IMR-90 (cell line): ENCODE measurements around the gene DHX9. TPM values are rescaled to one million over a fixed set of nuclear protein-coding genes. Genes with fewer than 3 reads are reported as not detected.

Source experiments
- ATAC-seq: fragments of 200-7000 bp; cut with Tn5 transposase; 2 replicates; pipeline ENCODE4 v1.9.1; 2020; ENCODE audit warnings: low read depth, mild to moderate bottlenecking, moderate library complexity
- BruUV-seq: library from RNA; stranded (reverse); fragments of 400-500 nt; replicated peaks from 2 replicates; lab custom pipeline; 2021; lab: Mats Ljungman, UMichigan
- CTCF ChIA-PET: fragments of 300-600 bp; formaldehyde crosslinking; extraction: SDS; loops from one replicate; lab custom pipeline; 2021; ENCODE audit warnings: antibody characterized with exemption; lab: Yijun Ruan, JAX
- POLR2A ChIA-PET: fragments of 300-600 bp; sonication (Branson Sonifier 250); formaldehyde crosslinking; loops from one replicate; lab custom pipeline; 2022; ENCODE audit warnings: antibody characterized with exemption; ENCODE audit not compliant: unreplicated experiment; lab: Charles Lee
- DNase-seq: peaks from one replicate; pipeline ENCODE4 v3.0.0; 2013
- H2AFZ ChIP-seq: replicated peaks from 2 replicates; pipeline ENCODE3; 2013; ENCODE audit warnings: low read length, mild to moderate bottlenecking; ENCODE audit not compliant: poor library complexity
- H2AK5ac ChIP-seq: 2 replicates; pipeline ENCODE4 v1.6.1; 2013; ENCODE audit warnings: low read depth, low read length, inconsistent platforms
- H2AK9ac ChIP-seq: replicated peaks from 2 replicates; pipeline ENCODE3; 2013; ENCODE audit warnings: mild to moderate bottlenecking, low read depth, low read length, moderate library complexity; ENCODE audit not compliant: poor library complexity
- H2BK120ac ChIP-seq: 2 replicates; pipeline ENCODE4 v1.6.1; 2013; ENCODE audit warnings: low read depth, low read length, inconsistent platforms
- H2BK15ac ChIP-seq: 3 replicates; pipeline ENCODE4 v1.6.1; 2013; ENCODE audit warnings: low read depth, low read length, inconsistent platforms
- H2BK20ac ChIP-seq: 2 replicates; pipeline ENCODE4 v1.6.1; 2013; ENCODE audit warnings: low read depth, mild to moderate bottlenecking, inconsistent platforms, low read length, moderate library complexity
- H2BK5ac ChIP-seq: 2 replicates; pipeline ENCODE4 v1.6.1; 2013; ENCODE audit warnings: mild to moderate bottlenecking, low read depth, low read length, inconsistent platforms; ENCODE audit not compliant: poor library complexity, severe bottlenecking
- H3K14ac ChIP-seq: replicated peaks from 2 replicates; pipeline ENCODE4 v1.6.1; 2013; ENCODE audit warnings: low read depth, low read length, inconsistent platforms
- H3K18ac ChIP-seq: 2 replicates; pipeline ENCODE4 v1.6.1; 2013; ENCODE audit warnings: low read depth, low read length, control low read depth
- H3K23ac ChIP-seq: 2 replicates; pipeline ENCODE4 v1.6.1; 2013; ENCODE audit warnings: low read depth, low read length, inconsistent platforms
- H3K27ac ChIP-seq: 2 replicates; pipeline ENCODE4 v1.5.1; 2013; ENCODE audit warnings: mild to moderate bottlenecking, control low read depth, low read length; ENCODE audit not compliant: insufficient read depth
- H3K27me3 ChIP-seq: 2 replicates; pipeline ENCODE4 v1.6.1; 2013; ENCODE audit warnings: low read length; ENCODE audit not compliant: control insufficient read depth, insufficient read depth
- H3K36me3 ChIP-seq: 2 replicates; pipeline ENCODE4 v1.6.1; 2013; ENCODE audit warnings: low read length, mixed read lengths; ENCODE audit not compliant: control insufficient read depth, insufficient read depth
- H3K4ac ChIP-seq: 2 replicates; pipeline ENCODE4 v1.6.1; 2013; ENCODE audit warnings: low read depth, low read length, inconsistent platforms
- H3K4me1 ChIP-seq: 2 replicates; pipeline ENCODE4 v1.6.1; 2013; ENCODE audit warnings: low read length, mixed read lengths; ENCODE audit not compliant: control insufficient read depth, insufficient read depth
- H3K4me2 ChIP-seq: 2 replicates; pipeline ENCODE4 v1.6.1; 2013; ENCODE audit warnings: low read depth, mild to moderate bottlenecking, control low read depth, low read length, moderate library complexity
- H3K4me3 ChIP-seq: 2 replicates; pipeline ENCODE4 v1.5.1; 2013; ENCODE audit warnings: low read depth, mild to moderate bottlenecking, control low read depth, low read length, moderate library complexity; ENCODE audit not compliant: insufficient read depth
- H3K56ac ChIP-seq: 2 replicates; pipeline ENCODE4 v1.6.1; 2013; ENCODE audit warnings: low read length, inconsistent platforms; ENCODE audit not compliant: insufficient read depth; ENCODE audit errors: extremely low read depth
- H3K79me1 ChIP-seq, 2 experiments: 2 replicates each; pipeline ENCODE4 v1.6.1; 2013; ENCODE audit warnings: low read length in 2 of 2, inconsistent platforms in 1 of 2, low read depth in 1 of 2
- H3K9ac ChIP-seq: 2 replicates; pipeline ENCODE4 v1.6.1; 2013; ENCODE audit warnings: low read depth, low read length, control low read depth
- H3K9me1 ChIP-seq: 2 replicates; pipeline ENCODE4 v1.6.1; 2013; ENCODE audit warnings: low read length, inconsistent platforms; ENCODE audit not compliant: insufficient read depth
- H3K9me3 ChIP-seq: 2 replicates; pipeline ENCODE4 v1.6.1; 2013; ENCODE audit warnings: low read length; ENCODE audit not compliant: control insufficient read depth, insufficient read depth
- H4K20me1 ChIP-seq: 2 replicates; pipeline ENCODE4 v1.6.1; 2013; ENCODE audit warnings: low read length, inconsistent platforms; ENCODE audit not compliant: insufficient read depth
- H4K5ac ChIP-seq: 2 replicates; pipeline ENCODE4 v1.6.1; 2013; ENCODE audit warnings: mild to moderate bottlenecking, low read depth, low read length, control low read depth
- H4K8ac ChIP-seq, 2 experiments: 2 replicates each; pipeline ENCODE4 v1.6.1; 2013; ENCODE audit warnings: low read depth in 2 of 2, low read length in 2 of 2, control low read depth in 1 of 2, inconsistent platforms in 1 of 2
- H4K91ac ChIP-seq: 2 replicates; pipeline ENCODE4 v1.6.1; 2013; ENCODE audit warnings: low read depth, low read length, inconsistent platforms; ENCODE audit not compliant: insufficient read depth
- BHLHE40 ChIP-seq: fragments of 150-350 bp; IDR thresholded peaks from 2 replicates; pipeline ENCODE4 v1.6.1; 2016; ENCODE audit warnings: mild to moderate bottlenecking, low read depth, low read length
- CEBPB ChIP-seq: IDR thresholded peaks from 2 replicates; pipeline ENCODE4 v1.6.1; 2012; ENCODE audit warnings: low read depth, low read length, improper control_type of control experiment
- CTCF ChIP-seq: conservative IDR thresholded peaks from 2 replicates; pipeline ENCODE4 v1.5.1; 2012; ENCODE audit warnings: mild to moderate bottlenecking, low read depth, low read length, improper control_type of control experiment
- MAFK ChIP-seq: IDR thresholded peaks from 2 replicates; pipeline ENCODE4 v1.6.1; 2012; ENCODE audit warnings: low read depth, low read length, improper control_type of control experiment
- MAZ ChIP-seq: IDR thresholded peaks from 2 replicates; pipeline ENCODE4 v1.6.1; 2012; ENCODE audit warnings: low read depth, mild to moderate bottlenecking, low read length, improper control_type of control experiment, moderate library complexity, borderline replicate concordance
- MXI1 ChIP-seq: IDR thresholded peaks from 2 replicates; pipeline ENCODE4 v1.6.1; 2012; ENCODE audit warnings: low read depth, mild to moderate bottlenecking, low read length, moderate library complexity, borderline replicate concordance
- NFE2L2 ChIP-seq: fragments of 150-350 bp; IDR thresholded peaks from 2 replicates; pipeline ENCODE4 v1.6.1; 2016; ENCODE audit warnings: low read depth, mild to moderate bottlenecking, low read length
- POLR2A ChIP-seq: IDR thresholded peaks from 2 replicates; pipeline ENCODE4 v1.6.1; 2012; ENCODE audit warnings: mild to moderate bottlenecking, low read depth, low read length
- RAD21 ChIP-seq: IDR thresholded peaks from 2 replicates; pipeline ENCODE4 v1.6.1; 2012; ENCODE audit warnings: low read length, improper control_type of control experiment
- RCOR1 ChIP-seq: IDR thresholded peaks from 2 replicates; pipeline ENCODE4 v1.6.1; 2012; ENCODE audit warnings: mild to moderate bottlenecking, low read length, improper control_type of control experiment; ENCODE audit not compliant: insufficient replicate concordance
- SMC3 ChIP-seq: fragments of 150-350 bp; IDR thresholded peaks from 2 replicates; pipeline ENCODE4 v1.6.1; 2016; ENCODE audit warnings: low read depth, mild to moderate bottlenecking, antibody characterized with exemption, low read length, moderate library complexity
- dilution Hi-C: fragments of 300-500 bp; cut with HindIII; formaldehyde crosslinking; loops from one replicate; pipeline ENCODE4 v1.14.3; 2018; ENCODE audit warnings: low sequenced_read_pairs; ENCODE audit not compliant: unreplicated experiment
- in situ Hi-C: fragments of 300-500 bp; cut with MboI; formaldehyde crosslinking; loops from 3 replicates; pipeline ENCODE4 v1.14.3; 2019; ENCODE audit warnings: low sequenced_read_pairs, inconsistent platforms, mixed read lengths
- intact Hi-C: fragments of 100-400 bp; cut with micrococcal nuclease; formaldehyde crosslinking; loops from 2 replicates; pipeline ENCODE4 v1.10.0; 2022
- polyA plus RNA-seq, 3 experiments: library from polyadenylated mRNA; depleted of rRNA; stranded (reverse); fragments of >200 nt; gene quantifications; 2 replicates each; pipeline ENCODE4 v1.2.3, GENCODE V29; 2012; ENCODE audit warnings: low replicate concordance in 1 of 3
- total RNA-seq: library from RNA; depleted of rRNA; stranded (reverse); fragments of >200 nt; gene quantifications from 2 replicates; pipeline ENCODE4 v1.2.3, GENCODE V29; 2012

Gene DHX9
- total and polyA plus RNA-seq, 2 of the 4 experiments (the other 2 are of a cell fraction): 119 to 211 TPM

GRCh38 chr1:182847105-182847504 is 8.0 kb downstream of the DHX9 start:
- in situ Hi-C loops: no loop called here
- Histone ChIP-seq H3K9me1 (peaks cover 11% of the 10 kb centered on the region), H2BK20ac (no peak overlapping the region), H2BK5ac (no peak overlapping the region), H2AFZ (no peak overlapping the region), H3K4ac (no peak overlapping the region), H3K79me1 (peaks cover 17 to 42% of the 10 kb centered on the region in 2 experiments), H2AK9ac (no peak overlapping the region), H3K14ac (no peak overlapping the region), H2BK15ac (no peak overlapping the region), H3K9me3 (no peaks in the 10 kb centered on the region), H3K36me3 (peaks cover 43% of the 10 kb centered on the region), H3K4me1 (no peaks in the 10 kb centered on the region), H3K27ac (no peak overlapping the region), H4K20me1 (peaks cover 85% of the 10 kb centered on the region), H3K27me3 (no peaks in the 10 kb centered on the region), H3K23ac (no peak overlapping the region), H3K18ac (no peak overlapping the region), H3K56ac (no peak overlapping the region), H3K4me3 (no peak overlapping the region), H4K8ac (no peak overlapping the region), H2BK120ac (no peak overlapping the region), H3K4me2 (no peak overlapping the region), H4K91ac (no peak overlapping the region), H2AK5ac (no peak overlapping the region), H3K9ac (no peak overlapping the region), H4K5ac (no peak overlapping the region)
- dilution Hi-C loops: no loop called here
- ATAC-seq (no peak), DNase-seq (no peak)
- ChIA-PET POLR2A (no interaction called here), CTCF (no interaction called here)
- intact Hi-C loops: no loop called here
- TF ChIP-seq RCOR1: no peak
- no peak for TF ChIP-seq CEBPB
- TF ChIP-seq BHLHE40: no peak
- TF ChIP-seq POLR2A: no peak
- no peak for TF ChIP-seq SMC3
- TF ChIP-seq RAD21: no peak
- TF ChIP-seq MAFK: no peak
- no peak for TF ChIP-seq NFE2L2
- no peak for TF ChIP-seq MAZ
- TF ChIP-seq CTCF: no peak
- no peak for TF ChIP-seq MXI1
- BruUV-seq: no TSS peak
